Adrenal gland (tissue), 12 donors: ENCODE measurements around the gene PUSL1. TPM values are rescaled to one million over a fixed set of nuclear protein-coding genes. Genes with fewer than 3 reads are reported as not detected.

ENCODE experiments used
- DNase-seq, 7 donors: peaks; one replicate each; pipeline ENCODE4 v3.0.0-alpha.2; 2019 to 2020
- H3K27ac ChIP-seq, 5 donors: fragments of 200-600 bp; sonication (generic) in 4 of 5; 1 replicate in 3 of 5; 2 replicates in 2 of 5; pipeline versions ENCODE4 v1.5.1 to v1.8.0; 2016 to 2020; ENCODE audit warnings: mild to moderate bottlenecking in 1 of 5
- H3K27me3 ChIP-seq: fragments of 200-600 bp; 2 replicates; pipeline ENCODE4 v1.8.0; 2021
- H3K36me3 ChIP-seq, 2 donors: fragments of 200-600 bp; replicated peaks in 1 of 2; 1 replicate in 1 of 2; 2 replicates in 1 of 2; pipeline versions ENCODE4 v1.5.1 to v1.8.0; 2018 to 2022
- H3K4me1 ChIP-seq, 2 donors: fragments of 200-600 bp; replicated peaks in 1 of 2; 1 replicate in 1 of 2; 2 replicates in 1 of 2; pipeline versions ENCODE4 v1.5.1 to v1.8.0; 2018 to 2021
- H3K4me3 ChIP-seq, 4 donors: fragments of 200-600 bp; sonication (generic) in 3 of 4; one replicate each; pipeline ENCODE4 v1.5.1; 2016 to 2018
- H3K9me3 ChIP-seq, 3 donors: fragments of 200-600 bp; sonication (generic) in 1 of 3; replicated peaks in 1 of 3; 1 replicate in 2 of 3; 2 replicates in 1 of 3; pipeline versions ENCODE4 v1.5.1 to v1.8.0; 2016 to 2021
- POLR2A ChIP-seq, 2 donors: fragments of 450-650 bp; IDR thresholded peaks; one replicate each; pipeline ENCODE4 v1.6.1; 2017; ENCODE audit warnings: antibody characterized with exemption in 2 of 2, mild to moderate bottlenecking in 2 of 2, moderate library complexity in 1 of 2
- WGBS, 4 donors: extraction: QIAGEN DNeasy Blood & Tissue Kit in 2 of 4; methylation state at CpG; one replicate each; pipeline versions ENCODE4 v1.1.5 to v1.1.7; 2013 to 2017; 5-methylcytosine and 5-hydroxymethylcytosine counted together
- intact Hi-C, 2 donors: fragments of 100-400 bp; cut with DNase I; formaldehyde crosslinking; loops; one replicate each; pipeline versions ENCODE4 v1.14.1 to v1.15.0; 2022 to 2023
- polyA plus RNA-seq, 3 donors: library from polyadenylated mRNA; stranded (reverse); fragments of 200-250 nt in 2 of 3; fragments of 350-450 nt in 1 of 3; fragmentation: Illumina TruSeq in 1 of 3; extraction: RNeasy Lipid Tissue Mini Kit (QIAGEN cat#74804) in 1 of 3; gene quantifications; one replicate each; pipeline ENCODE4 v1.2.3, GENCODE V29; 2013 to 2014
- total RNA-seq, 9 donors: library from RNA; depleted of rRNA in 4 of 9; stranded (reverse); fragments of >200 nt in 4 of 9; fragments of 120-200 nt in 1 of 9; fragmentation: NEBNext Ultra II Directional in 1 of 9; extraction: Animal tissue kit (Norgen Biotek cat#: 25700) in 1 of 9; gene quantifications; one replicate each; pipeline versions ENCODE4 v1.1.0 to v1.2.4, GENCODE V29; 2013 to 2023
- TF ChIP-seq, protein P1 (sequence below), 6 experiments: fragments of 450-650 bp in 4 of 6; fragments of 200-600 bp in 2 of 6; sonication (generic) in 1 of 6; IDR thresholded peaks; 1 replicate in 5 of 6; 2 replicates in 1 of 6; pipeline versions ENCODE4 v1.5.1 to v1.8.0; 2016 to 2021; ENCODE audit warnings: antibody characterized with exemption in 6 of 6, mild to moderate bottlenecking in 2 of 6, moderate library complexity in 1 of 6
- donor health status: healthy with polysubstance abuse.
- donor health status: Bipolar disorder and iron deficiency.
- donor health status: DM: yes; HTN: yes; CAD: no.
- donor health status: DM: no; HTN: no; CAD: no.
- donor health status: DM: no; HTN: no; CAD: no.
- donor health status: DM: yes; HTN: yes; CAD: no.

Gene PUSL1
- total and polyA plus RNA-seq, 12 donors, result 2.5 to 43.8 (median 26.1) TPM

DNA sequence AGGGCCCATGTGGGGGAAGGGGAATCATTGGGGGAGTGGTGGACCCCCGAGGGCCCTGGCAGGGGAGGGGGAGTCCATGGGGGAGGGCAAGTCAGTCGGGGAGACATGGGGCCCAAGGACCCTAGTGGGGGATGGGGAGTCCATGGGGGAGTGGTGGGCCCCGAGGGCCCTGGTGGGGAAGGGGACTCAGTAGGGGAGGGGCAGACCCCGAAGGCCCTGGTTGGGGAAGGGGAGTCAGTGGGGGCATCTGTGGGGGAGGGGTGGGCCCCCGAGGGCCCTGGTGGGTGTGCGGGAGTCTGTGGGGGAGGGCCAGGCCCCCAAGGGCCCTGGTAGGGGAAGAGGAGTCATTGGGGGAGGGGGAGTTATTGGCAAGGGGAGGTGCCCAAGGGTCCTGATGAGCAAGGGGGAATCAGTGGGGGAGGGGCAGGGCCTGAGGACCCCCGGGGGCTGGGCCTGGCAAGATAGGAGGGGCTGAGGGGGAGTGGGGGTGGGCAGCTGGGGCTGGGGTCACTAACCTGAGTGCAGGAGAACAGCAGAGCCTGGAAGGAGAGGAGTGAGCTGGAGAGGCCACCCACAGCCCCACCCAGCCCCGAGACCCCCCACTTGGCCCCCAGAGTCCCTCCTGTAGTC lies 47.9 kb downstream of the PUSL1 start:
- Histone ChIP-seq H3K4me3 (peak overlapping the region in 1 of 4 donors; percentile 51), H3K36me3 (no peaks in the 10 kb centered on the region), H3K27ac (peak overlapping the region in 1 of 5 donors; percentile 87), H3K4me1 (peaks cover 4 to 5% of the 10 kb centered on the region in 2 donors), H3K27me3 (peaks cover 20% of the 10 kb centered on the region), H3K9me3 (no peaks in the 10 kb centered on the region)
- 26 to 33% (median 32%) methylated on average over 1 to 8 of the region's 8 CpGs; no CpG with 5 or more reads in 1 of the 4 donors for WGBS, 4 donors
- TF ChIP-seq, protein P1, sequence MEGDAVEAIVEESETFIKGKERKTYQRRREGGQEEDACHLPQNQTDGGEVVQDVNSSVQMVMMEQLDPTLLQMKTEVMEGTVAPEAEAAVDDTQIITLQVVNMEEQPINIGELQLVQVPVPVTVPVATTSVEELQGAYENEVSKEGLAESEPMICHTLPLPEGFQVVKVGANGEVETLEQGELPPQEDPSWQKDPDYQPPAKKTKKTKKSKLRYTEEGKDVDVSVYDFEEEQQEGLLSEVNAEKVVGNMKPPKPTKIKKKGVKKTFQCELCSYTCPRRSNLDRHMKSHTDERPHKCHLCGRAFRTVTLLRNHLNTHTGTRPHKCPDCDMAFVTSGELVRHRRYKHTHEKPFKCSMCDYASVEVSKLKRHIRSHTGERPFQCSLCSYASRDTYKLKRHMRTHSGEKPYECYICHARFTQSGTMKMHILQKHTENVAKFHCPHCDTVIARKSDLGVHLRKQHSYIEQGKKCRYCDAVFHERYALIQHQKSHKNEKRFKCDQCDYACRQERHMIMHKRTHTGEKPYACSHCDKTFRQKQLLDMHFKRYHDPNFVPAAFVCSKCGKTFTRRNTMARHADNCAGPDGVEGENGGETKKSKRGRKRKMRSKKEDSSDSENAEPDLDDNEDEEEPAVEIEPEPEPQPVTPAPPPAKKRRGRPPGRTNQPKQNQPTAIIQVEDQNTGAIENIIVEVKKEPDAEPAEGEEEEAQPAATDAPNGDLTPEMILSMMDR (IDR thresholded peaks at IDR 0.05), result no peak
- TF ChIP-seq POLR2A (IDR thresholded peaks at IDR 0.05), result no peak
- intact Hi-C loops, result no loop called here
- peak in 3 of 7 donors; percentile 1 to 12 (median 7) for DNase-seq

DNA sequence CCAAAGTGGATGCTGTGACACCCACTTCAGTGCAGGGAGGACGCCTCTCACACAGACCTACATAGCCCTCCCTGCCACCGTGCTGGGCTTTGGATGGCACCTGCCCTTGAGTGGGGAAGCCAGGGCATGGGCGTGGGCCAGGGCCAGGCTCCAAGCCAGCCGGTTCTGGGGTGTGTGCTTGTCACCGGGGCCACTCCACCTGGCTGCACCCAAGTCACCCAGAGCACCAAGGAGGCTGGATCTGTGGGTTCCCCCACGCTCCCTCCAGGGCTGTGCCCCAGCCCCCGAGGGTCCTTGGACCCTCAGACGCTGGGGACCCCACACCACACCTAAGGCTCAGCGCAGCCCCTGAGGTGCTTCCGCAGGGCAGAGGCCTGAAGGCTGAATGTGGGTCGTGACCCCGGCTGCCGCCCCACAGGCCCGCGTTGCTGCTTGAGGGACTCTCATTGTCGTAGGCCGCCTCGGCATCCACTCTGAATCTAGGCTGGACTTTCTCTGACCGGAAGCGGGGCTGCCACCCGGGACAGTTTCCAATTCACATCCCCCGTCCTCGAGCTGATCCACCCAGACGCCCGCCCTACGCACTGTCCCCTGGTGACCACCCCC lies 48.5 kb downstream of the PUSL1 start:
- 25 to 53% (median 50%) methylated on average over 5 to 26 of the region's 26 CpGs; no CpG with 5 or more reads in 1 of the 4 donors for WGBS, 4 donors
- no peaks in the 10 kb centered on the region for H3K36me3 ChIP-seq
- intact Hi-C loops, result no loop called here
- TF ChIP-seq, protein P1 (IDR thresholded peaks at IDR 0.05), result no peak
- TF ChIP-seq POLR2A (IDR thresholded peaks at IDR 0.05), result no peak
- peaks cover 0 to 4% of the 10 kb centered on the region in 2 donors for H3K4me1 ChIP-seq
- H3K27me3 ChIP-seq, result peaks cover 20% of the 10 kb centered on the region
- peak overlapping the region in 1 of 4 donors; percentile 51 for H3K4me3 ChIP-seq
- H3K9me3 ChIP-seq, result no peaks in the 10 kb centered on the region
- peak in 3 of 7 donors; percentile 9 to 24 (median 19) for DNase-seq
- H3K27ac ChIP-seq, result peak overlapping the region in 3 of 5 donors; percentile 19 to 87 (median 72)

DNA sequence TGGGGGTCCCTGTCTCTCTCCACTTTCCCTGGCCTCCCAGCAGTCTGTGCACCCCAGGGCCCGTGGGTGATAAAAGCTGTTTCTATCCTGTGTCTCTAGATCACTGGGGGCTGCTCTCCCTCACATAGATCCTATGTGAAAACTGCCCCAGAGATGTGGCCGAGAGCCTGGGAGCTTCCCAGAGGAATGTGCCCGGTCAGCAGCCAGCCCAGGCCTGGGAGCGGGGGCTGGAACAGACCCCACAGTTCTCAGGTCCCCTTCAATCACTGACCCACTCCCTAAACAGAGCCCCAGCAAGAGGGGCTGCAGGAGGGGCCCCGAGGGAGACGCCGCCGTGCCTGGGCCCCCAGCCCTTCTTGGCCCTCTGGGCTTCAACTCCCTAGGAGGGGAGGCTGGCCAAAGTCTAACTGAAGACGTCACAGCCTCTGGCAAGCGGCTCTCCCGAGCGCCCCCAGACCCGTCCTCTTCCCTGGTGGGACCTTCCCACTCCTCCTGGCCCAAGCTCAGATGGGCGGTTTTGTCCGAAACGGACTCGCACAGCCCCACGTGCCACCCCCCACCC lies 49.6 kb downstream of the PUSL1 start:
- peaks cover 0 to 4% of the 10 kb centered on the region in 2 donors for H3K4me1 ChIP-seq
- H3K9me3 ChIP-seq, result no peaks in the 10 kb centered on the region
- intact Hi-C loops, result no loop called here
- 30 to 45% (median 34%) methylated on average over 17 to 18 of the region's 18 CpGs; no CpG with 5 or more reads in 1 of the 4 donors for WGBS, 4 donors
- peaks cover 20% of the 10 kb centered on the region for H3K27me3 ChIP-seq
- no peaks in the 10 kb centered on the region for H3K36me3 ChIP-seq
- TF ChIP-seq, protein P1 (IDR thresholded peaks at IDR 0.05), result no peak
- no peak for TF ChIP-seq POLR2A (IDR thresholded peaks at IDR 0.05)
- peak overlapping the region in 3 of 5 donors; percentile 67 to 87 (median 72) for H3K27ac ChIP-seq
- peak in 1 of 7 donors; percentile 12 for DNase-seq
- H3K4me3 ChIP-seq, result peak overlapping the region in 1 of 4 donors; percentile 51
